GM06990 (cell line): Measurements from ENCODE around the gene NIM1K.

ENCODE experiments used
- DNase-seq: peaks from one replicate; pipeline ENCODE4 v3.0.0-alpha.2; 2011; ENCODE audit not compliant: insufficient read length; ENCODE audit errors: extremely low read depth
- H3K27me3 ChIP-seq: replicated peaks from 2 replicates; pipeline ENCODE4 v1.6.0; 2011; ENCODE audit warnings: low read length; ENCODE audit not compliant: control insufficient read depth, insufficient read depth
- H3K36me3 ChIP-seq: 2 replicates; pipeline ENCODE4 v1.5.1; 2011; ENCODE audit warnings: low read length; ENCODE audit not compliant: control insufficient read depth, insufficient read depth
- H3K4me3 ChIP-seq: replicated peaks from 2 replicates; pipeline ENCODE4 v1.5.1; 2011; ENCODE audit warnings: low read depth, mild to moderate bottlenecking, control low read depth, low read length
- CTCF ChIP-seq: IDR thresholded peaks from 2 replicates; pipeline ENCODE4 v1.5.1; 2011; ENCODE audit warnings: low read length, control low read depth, mild to moderate bottlenecking, inconsistent platforms; ENCODE audit not compliant: insufficient read depth, poor library complexity, severe bottlenecking

Gene NIM1K

GRCh38 chr5:43298443-43298842 is 106.4 kb downstream of the NIM1K start:
- H3K36me3 ChIP-seq, result peaks cover 13% of the 10 kb centered on the region

GRCh38 chr5:43300112-43300511 is 108.1 kb downstream of the NIM1K start:
- Histone ChIP-seq H3K27me3 (no peaks in the 10 kb centered on the region), H3K36me3 (peaks cover 8% of the 10 kb centered on the region), H3K4me3 (no peak overlapping the region)
- TF ChIP-seq CTCF, result no peak
- no peak for DNase-seq

More at GRCh38 chr5:43298443-43298842, 106.4 kb downstream of the NIM1K start:
- Histone ChIP-seq H3K27me3 (no peaks in the 10 kb centered on the region), H3K4me3 (no peak overlapping the region)
- DNase-seq, result no peak
- no peak for TF ChIP-seq CTCF

GRCh38 chr5:43301653-43302091 is 109.6 kb downstream of the NIM1K start:
- DNase-seq, result no peak
- Histone ChIP-seq H3K27me3 (no peaks in the 10 kb centered on the region), H3K36me3 (peaks cover 8% of the 10 kb centered on the region), H3K4me3 (no peak overlapping the region)
- TF ChIP-seq CTCF, result no peak

GRCh38 chr5:43302481-43302880 is 110.5 kb downstream of the NIM1K start:
- DNase-seq, result no peak
- TF ChIP-seq CTCF, result no peak
- Histone ChIP-seq H3K36me3 (peaks cover 5% of the 10 kb centered on the region), H3K4me3 (no peak overlapping the region), H3K27me3 (no peaks in the 10 kb centered on the region)

GRCh38 chr5:43303242-43303641 is 111.2 kb downstream of the NIM1K start:
- Histone ChIP-seq H3K4me3 (no peak overlapping the region), H3K36me3 (peaks cover 5% of the 10 kb centered on the region), H3K27me3 (no peaks in the 10 kb centered on the region)
- no peak for TF ChIP-seq CTCF
- DNase-seq, result no peak

GRCh38 chr5:43304525-43304924 is 112.5 kb downstream of the NIM1K start:
- peak; percentile 37 for DNase-seq
- no peak overlapping the region for H3K4me3 ChIP-seq
- H3K27me3 ChIP-seq, result no peaks in the 10 kb centered on the region
- no peak for TF ChIP-seq CTCF
- H3K36me3 ChIP-seq, result peaks cover 4% of the 10 kb centered on the region
